EH (cell line): ENCODE results near the gene F2RL1.
A peak's percentile ranks its signal among the peaks of the same experiment; 100 is the strongest.
"Not testable (repeated sequence)": the region's sequence is repeated elsewhere in the genome, so short reads cannot be mapped to it uniquely, and the experiment has no call there.

Experiments used
- DNase-seq: peaks from one replicate; pipeline ENCODE4 v3.0.0-alpha.2; 2015; ENCODE audit warnings: low read depth

F2RL1 gene, protein sequence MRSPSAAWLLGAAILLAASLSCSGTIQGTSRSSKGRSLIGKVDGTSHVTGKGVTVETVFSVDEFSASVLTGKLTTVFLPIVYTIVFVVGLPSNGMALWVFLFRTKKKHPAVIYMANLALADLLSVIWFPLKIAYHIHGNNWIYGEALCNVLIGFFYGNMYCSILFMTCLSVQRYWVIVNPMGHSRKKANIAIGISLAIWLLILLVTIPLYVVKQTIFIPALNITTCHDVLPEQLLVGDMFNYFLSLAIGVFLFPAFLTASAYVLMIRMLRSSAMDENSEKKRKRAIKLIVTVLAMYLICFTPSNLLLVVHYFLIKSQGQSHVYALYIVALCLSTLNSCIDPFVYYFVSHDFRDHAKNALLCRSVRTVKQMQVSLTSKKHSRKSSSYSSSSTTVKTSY

DNA sequence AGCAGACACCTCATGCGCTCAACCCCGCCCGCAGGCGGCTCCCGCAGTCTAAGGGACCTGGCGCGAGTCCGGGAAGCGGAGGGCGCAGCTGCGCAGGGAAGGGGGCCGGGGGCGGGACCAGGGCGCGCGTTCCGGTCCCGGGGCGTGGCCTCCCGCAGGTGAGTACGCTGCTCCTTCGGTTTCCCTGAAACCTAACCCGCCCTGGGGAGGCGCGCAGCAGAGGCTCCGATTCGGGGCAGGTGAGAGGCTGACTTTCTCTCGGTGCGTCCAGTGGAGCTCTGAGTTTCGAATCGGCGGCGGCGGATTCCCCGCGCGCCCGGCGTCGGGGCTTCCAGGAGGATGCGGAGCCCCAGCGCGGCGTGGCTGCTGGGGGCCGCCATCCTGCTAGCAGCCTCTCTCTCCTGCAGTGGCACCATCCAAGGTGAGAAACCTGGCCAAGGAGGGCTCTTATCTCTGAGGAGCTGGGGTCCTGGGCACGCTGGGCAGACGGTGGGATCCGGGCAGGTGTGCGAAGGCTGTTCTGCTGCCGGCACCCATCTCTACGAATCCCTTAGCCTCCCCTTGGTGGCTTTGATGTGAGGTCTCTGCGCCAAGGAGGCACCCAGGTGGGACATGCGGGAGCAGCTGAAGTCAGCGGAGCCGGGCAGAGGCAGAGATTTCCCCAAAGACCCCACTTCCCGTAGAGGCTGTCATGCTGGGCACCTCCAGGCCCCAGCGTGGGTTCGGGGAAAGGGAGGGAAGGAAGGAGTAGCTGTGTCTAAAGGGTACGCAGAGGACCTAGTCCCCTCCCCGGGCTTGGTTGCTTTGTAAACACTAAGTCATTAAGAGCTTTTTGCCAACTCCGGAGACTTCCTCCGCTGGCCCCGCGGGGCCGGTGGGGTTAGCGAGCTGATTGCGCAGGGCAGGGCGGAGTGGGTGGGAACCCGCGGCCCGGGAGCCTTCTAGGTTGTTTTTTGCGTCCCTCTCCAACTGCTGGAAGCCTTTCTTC is at the start of gene F2RL1:
Gene F2RL1, plus strand, starts transcription at position 187 of the 988 bp plus-strand sequence. Its CDS starts 153 bp downstream, at position 340.
- peak; percentile 63 for DNase-seq

DNA sequence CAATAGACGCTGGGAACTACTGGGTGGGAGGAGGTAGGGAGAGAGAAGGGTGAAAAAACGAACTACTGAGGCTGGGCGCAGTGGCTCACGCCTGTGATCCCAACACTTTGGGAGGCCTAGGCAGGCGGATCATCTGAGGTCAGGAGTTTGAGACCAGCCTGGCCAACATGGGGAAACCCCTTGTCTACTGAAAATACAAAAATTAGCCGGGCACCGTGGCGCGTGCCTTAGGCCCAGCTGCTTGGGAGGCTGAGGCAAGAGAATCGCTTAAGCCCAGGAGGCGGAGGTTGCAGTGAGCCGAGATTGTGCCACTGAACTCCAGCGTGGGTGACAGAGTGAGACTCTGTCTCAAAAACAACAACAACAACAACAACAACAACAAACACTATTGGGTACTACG is 47.8 kb upstream of the F2RL1 start:
- DNase-seq, result not testable (repeated sequence)

DNA sequence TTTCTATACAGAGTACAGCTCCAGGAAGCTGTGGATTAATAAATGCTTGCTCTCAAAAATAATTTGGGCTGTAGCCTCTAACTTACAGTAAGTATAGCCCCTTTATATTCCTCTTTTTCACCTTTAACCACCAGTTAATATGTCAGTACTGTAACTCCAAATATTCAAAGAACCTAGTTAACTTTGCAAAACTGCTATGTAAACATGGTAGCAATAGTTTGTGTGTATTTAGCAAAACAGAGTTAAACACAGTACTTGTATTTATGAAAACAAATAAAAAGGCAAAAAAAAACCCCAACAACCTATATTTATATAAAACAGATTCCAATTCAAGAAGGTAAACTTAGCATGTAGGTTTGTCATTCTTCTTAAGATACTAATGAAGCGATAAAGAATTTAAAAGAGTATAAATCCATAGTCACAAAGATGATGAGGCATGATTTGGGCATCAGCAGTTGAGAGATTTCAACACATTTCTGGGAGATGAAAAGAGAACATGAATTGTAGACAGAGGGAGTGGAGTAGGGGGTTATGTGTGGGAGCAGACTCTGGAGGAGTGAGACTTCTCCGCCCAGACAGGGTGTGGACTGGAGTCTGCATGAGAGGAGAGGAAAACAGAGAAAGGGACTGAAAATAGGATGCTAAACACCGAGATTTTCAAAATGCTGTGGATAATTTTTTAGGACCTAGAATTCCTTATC is 47.0 kb upstream of the F2RL1 start:
- no peak for DNase-seq

DNA sequence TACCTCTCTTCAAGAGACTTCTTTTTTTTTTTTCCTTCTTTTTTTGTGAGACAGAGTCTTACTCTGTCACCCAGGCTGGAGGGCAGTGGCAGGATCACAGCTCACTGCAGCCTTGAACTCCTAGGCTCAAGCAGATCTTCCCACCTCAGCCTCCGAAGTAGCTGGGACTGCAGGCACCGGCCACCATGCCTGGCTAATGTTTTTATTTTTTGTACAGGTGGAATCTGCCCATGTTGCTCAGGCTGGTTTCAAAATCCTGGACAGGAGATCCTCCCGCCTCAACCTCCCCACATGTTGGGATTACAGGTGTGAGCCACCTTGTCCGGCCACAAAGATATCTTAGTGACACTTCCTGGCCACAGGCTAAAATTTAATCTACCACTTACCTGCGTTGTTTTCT is 42.9 kb upstream of the F2RL1 start:
- DNase-seq, result no peak

DNA sequence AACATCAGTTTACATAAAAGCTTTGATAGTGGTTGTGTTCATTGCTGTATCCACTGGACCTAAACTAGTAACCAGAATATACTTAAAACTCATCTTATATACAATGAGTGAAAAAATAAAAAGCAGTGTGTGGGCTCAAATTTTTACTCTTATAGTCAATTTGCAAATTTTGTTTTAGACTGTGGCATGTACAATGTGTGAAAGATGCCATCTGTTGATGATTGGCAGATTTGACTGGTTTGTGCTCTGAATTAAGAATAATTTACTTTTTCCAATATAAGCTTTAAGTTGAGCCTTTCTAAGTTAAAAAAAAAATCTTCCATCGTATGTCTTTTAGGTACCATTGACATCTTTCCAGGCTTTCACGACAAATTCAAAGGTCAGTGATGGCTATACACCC is 42.4 kb upstream of the F2RL1 start:
- DNase-seq, result no peak

DNA sequence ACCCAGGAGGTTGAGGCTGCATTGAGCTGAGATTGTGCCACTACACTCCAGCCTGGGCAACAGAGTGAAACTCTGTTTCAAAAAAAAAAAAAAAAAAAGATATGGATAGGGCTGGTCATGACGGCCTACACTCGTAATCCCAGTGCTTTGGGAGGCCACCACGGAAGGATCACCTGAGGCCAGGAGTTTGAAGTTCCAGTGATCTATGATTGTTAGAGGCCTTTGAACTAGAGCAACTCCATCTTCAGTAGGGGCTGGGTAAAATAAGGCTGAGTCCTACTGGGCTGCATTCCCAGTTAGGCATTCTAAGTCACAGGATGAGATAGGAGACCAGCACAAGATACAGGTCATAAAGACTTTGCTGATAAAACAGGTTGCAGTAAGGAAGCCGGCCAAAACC is 38.2 kb upstream of the F2RL1 start:
- DNase-seq, result not testable (repeated sequence)

DNA sequence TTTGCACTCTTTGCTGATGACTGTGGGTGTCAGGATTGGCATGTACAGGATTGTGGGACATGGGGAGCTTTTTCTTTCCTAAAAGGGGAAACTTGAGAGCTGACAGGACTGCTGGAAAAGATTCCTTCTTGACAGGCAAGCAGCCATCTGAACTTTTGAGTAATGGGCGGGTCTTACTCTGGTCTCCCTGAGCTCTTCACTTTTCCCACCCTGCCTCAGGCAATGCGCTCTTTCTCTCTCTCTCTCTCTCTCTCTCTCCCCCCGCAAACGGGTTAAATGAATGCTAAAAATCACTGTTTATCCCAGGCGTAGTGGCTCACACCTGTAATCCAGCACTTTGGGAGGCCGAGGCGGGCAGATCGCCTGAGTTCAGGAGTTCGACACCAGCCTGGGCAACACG is 37.1 kb upstream of the F2RL1 start:
- no peak for DNase-seq

DNA sequence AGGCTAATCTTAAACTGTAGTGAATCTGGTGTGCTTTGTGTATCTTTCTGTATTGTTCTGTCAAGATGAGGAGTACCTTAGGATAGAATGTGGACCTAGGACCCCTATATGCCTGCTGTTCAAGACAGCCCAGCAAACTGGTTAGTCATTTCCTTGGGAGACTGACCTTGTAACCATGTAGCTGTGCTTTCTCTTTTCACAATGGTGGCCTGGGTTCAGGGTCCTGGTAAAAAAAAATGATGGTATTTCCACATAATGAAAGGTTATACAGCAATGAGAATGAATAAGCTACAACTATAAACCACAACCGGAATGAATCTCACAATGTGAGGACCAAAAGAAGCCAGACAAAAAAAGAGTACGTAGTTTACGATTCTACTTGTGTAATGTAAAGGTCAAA is 36.4 kb upstream of the F2RL1 start:
- DNase-seq, result no peak

DNA sequence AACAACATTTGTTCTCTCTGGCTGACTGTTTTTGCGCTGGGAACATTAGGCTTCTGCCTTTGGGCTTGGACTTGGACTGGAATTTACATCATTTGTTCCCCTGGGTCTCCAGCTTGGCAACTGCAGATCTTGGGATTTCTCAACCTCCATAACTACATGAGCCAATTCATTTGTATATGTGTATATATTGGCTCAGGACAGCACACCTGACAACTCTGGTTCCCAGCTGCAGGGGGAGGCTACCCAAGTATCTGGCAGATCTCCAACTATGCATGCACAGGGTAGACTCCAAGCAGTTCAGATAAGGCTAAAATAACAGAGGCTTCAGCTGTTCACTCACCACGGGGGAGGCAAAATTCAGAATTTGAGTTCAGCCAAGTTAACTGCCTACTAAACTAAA is 31.6 kb upstream of the F2RL1 start:
- peak; percentile 22 for DNase-seq

DNA sequence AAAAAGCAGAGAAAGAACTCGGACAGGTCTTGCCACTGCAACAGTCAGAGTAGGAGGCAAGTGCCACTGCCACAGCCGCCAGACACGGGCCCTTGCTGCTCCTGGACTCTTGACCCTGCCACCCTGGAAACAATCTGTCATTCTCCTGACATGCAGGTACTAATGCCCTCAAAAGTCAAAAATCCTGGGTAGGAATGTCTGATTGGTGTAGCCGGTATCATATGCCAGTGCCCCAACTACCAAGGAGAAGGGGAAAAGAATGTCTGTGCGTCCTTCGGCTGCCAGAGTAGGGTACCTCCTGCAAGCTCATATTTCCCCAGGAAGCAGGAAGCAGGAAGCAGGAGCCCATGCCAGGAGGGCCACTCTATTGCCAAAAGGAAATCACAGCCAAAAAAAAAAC is 30.5 kb upstream of the F2RL1 start:
- DNase-seq, result no peak

DNA sequence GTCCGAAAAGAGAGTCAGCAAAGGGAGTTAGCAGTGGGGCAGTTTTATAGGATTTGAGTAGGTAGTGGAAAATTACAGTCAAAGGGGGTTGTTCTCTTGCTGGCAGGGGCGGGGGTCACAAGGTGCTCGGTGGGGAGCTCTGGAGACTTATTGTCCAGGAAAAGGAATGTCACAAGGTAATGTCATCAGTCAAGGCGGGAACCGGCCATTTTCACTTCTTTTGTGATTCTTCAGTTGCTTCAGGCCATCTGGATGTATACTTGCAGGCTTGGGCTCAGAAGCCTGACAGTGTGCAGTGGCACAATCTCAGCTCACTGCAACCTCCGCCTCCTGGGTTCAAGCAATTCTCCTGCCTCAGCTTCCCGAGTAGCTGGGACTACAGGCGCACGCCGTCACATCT is 29.6 kb upstream of the F2RL1 start:
- DNase-seq, result not testable (repeated sequence)

DNA sequence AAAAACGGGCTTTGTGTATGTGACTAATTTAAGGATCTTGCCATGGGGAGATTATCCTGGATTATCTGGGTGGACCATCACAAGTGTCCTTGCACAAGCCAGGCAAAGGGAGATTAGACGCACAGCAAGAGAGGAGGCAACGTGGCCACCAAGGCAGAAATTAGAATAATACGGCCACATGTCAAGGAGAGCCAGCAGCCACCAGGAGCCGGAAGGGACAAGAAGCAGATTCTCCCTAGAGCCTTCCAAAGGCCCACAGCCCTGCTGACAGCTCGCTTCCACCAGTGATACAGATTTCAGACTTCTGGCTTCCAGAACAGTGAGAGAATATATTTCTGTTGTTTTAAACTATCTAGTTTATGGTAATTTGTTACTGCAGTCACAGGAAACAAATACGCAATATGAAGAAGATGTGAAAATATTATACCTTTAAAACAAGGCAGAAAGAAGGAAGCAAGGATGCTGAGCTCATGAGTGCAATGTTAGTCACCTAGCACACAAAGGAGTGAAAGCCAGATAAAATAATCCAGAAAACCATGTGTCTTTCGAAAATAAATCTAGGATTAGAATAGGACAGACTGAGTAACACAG is 28.7 kb upstream of the F2RL1 start:
- DNase-seq, result no peak

DNA sequence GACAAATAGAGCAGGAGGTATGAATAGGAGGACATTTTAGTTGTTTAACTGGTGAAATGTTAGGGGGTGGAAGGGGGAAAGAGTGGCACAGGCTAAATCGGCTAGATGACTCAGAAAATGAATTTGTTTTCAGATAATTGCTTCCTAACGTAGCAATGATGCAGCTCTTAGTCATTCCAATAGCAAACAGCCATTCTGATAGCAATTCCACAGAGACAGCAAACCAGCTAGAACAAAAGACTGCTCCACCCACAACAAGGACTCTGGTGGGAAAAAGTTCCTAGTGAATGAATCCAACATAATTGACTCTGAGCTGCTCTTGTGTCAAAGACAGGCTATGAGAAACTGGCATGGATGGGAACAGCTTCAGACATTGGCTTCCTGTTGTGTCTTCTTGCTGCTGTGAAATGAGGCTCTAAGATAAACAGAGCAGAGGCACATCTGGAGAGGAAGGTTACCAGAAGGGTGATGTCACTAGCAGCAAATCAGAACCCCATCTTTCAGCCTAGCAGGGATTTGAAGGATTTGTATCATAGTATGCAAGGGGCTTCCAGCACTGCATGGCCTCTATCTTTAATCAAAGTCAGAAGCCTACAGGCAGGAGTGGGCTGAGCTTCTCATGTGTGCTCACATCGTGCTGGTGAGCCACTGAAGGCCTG is 28.1 kb upstream of the F2RL1 start:
- DNase-seq, result peak; percentile 97

DNA sequence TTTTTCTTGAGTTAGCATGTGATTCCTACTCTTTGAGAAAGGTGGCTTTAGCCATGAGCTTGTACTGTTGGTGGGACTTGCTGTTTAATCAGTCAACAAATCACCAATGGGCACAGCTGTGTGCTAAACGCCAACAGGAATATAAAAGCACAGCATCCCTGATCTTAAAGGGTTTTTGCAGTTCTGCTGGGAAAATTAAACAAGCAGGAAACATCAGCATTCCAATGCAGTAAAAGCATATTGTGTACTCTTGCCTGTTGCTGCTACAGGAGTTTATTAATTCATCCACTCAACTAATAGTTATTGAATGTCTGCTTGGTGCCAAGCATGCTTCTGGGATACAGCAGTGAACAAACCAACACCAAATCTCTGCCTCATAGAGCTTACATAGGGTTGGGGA is 27.4 kb upstream of the F2RL1 start:
- peak; percentile 54 for DNase-seq

DNA sequence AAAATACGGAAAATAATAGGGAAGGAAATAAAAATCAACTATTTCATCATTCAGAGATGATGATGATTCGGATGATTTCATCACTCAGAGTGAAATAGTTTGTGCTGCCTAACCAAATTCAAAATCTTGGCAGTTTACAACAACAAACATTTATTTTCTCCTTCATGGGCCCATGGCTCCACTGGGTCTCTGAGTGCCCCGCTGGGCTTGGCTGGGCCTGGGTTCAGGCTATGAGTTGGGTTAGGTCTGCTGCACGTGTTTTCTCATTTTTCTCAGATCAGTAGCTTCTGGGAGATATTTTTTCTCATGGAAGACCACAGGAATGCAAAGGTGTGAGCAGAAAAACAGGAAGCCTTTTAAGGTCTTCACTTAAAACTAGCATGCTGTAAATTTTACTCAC is 24.0 kb upstream of the F2RL1 start:
- no peak for DNase-seq

DNA sequence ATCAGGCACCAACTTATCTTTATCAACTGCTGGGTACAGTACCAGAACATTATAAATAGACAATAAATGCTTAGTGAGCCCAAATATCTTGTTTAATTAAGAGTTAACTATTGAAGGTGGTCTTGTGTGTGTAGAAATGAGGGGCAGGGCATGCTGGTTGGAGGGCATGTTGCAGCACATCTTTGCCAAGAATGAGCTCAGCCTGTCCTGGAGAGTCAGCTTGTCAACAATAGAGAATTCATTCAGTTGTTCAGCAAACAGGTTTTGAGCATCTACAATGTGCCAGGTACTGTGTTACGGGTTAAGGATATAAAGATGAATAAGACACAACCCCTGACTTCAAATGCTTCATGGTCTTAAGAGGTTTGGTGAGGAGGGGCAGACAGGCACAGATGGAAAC is 19.2 kb upstream of the F2RL1 start:
- no peak for DNase-seq

DNA sequence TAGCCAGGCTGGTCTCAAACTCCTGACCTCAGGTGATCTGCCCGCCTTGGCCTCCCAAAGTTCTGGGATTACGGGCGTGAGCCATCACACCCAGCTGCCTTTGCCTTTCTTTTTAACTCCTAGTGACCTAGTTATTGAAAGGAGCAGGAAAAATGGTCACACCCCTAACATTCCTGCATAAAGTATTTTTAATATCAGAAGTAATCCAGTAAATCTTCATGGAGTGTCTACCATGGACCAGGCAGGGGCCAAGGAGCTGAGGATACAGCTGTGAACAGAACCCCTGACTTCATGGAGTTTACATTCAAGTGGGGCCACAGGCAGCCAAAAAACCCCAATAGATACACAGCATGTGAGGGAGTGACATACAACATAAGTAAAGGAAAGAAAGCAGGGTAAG is 18.3 kb upstream of the F2RL1 start:
- DNase-seq, result no peak

DNA sequence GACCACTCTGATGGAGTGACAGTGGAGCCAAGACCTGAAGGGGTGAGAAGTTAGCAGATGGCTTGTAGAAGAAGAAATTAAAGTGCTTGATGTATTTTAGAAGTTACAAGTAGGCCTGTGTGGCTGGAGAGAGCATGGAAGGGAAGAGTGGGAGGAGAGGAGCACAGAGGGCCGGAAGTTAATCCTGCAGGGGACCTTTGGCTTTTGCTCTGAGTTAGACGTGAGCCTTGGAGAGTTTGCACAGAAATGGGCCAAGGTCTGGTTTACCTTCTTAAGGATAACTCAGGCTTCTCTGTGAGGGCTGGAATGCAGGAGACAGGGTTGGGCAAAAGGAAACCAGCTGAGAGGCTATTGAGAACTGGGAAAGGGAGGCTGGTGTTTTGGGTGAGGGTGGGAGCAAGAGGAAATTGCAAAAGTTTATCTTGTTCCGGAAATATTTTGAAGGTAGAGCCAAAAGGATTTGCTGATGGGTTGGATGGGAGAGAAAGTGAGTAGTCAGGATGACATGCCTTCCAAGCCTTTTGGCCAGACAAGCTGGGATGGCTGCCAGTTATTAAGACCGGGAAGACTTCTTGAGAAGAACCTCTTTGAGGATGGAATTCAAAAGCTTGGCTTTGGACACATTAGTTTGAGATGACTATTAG is 17.5 kb upstream of the F2RL1 start:
- peak; percentile 94 for DNase-seq

DNA sequence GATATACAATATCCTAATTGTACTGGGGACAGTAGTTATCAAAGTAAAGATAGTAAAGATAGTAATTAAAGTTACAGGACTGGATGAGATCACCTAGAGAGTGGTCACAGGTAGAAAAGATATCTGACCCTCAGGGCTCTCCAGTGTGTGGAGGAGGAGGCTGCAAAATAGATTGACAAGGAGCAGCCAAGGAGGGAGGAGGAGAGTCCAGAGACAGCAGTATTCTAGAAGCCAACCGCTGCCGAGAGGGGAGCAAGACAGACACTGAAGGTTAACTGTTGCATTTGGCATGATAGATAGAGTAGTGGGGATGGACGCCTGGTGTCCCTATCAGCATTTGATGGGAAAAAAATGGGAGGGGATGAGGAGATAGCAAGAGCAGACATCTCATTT is 17.0 kb upstream of the F2RL1 start:
- DNase-seq, result no peak

DNA sequence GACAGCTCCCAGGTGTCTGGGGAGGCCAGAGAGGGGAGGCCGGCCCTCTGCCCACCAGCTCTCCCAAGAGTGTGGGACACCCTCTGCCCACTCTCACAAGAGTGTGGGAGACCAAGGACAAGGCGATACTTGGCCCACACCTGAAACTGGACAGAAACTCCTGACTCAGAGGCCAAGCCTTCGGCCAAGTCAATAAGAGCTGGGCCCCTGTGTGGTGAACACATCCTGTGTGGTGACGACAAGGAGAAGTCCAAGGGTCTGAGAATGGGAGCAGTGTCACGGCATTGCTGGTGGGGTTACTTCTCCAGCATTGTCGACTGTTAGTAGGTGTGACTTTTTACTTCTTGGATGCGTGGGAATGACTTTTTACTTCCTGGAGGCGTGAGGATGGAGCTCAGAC is 14.6 kb upstream of the F2RL1 start:
- no peak for DNase-seq
